Upper lobe of left lung (tissue), 6 donors: ENCODE data around the gene RNF146. TPM values are rescaled to one million over a fixed set of nuclear protein-coding genes. Genes with fewer than 3 reads are reported as not detected.
A peak's percentile ranks its signal among the peaks of the same experiment; 100 is the strongest.

Source experiments
- ATAC-seq, 2 donors: fragments of 200-7000 bp; cut with Tn5 transposase; one replicate each; pipeline ENCODE4 v1.9.1; 2022; ENCODE audit warnings: mild to moderate bottlenecking in 2 of 2, moderate library complexity in 2 of 2; ENCODE audit not compliant: low FRiP score in 2 of 2
- DNase-seq, 2 donors: peaks; one replicate each; pipeline ENCODE4 v3.0.0-alpha.2; 2019 to 2020
- H3K27ac ChIP-seq, 4 donors: fragments of 200-600 bp; sonication (generic); one replicate each; pipeline ENCODE4 v1.5.1; 2016 to 2019
- H3K27me3 ChIP-seq, 4 donors: fragments of 200-600 bp; sonication (generic); one replicate each; pipeline ENCODE4 v1.5.1; 2017 to 2019
- H3K36me3 ChIP-seq, 4 donors: fragments of 200-600 bp; sonication (generic); one replicate each; pipeline ENCODE4 v1.5.1; 2016 to 2019
- H3K4me1 ChIP-seq, 4 donors: fragments of 200-600 bp; sonication (generic); one replicate each; pipeline ENCODE4 v1.5.1; 2018 to 2019
- H3K4me3 ChIP-seq, 4 donors: fragments of 200-600 bp; sonication (generic); one replicate each; pipeline ENCODE4 v1.5.1; 2017 to 2019; ENCODE audit warnings: mild to moderate bottlenecking in 2 of 4, moderate library complexity in 1 of 4
- H3K9me3 ChIP-seq, 4 donors: fragments of 200-600 bp; sonication (generic); one replicate each; pipeline ENCODE4 v1.5.1; 2018 to 2019
- CTCF ChIP-seq, 6 experiments: fragments of 450-650 bp in 4 of 6; fragments of 200-600 bp in 2 of 6; sonication (generic) in 2 of 6; IDR thresholded peaks; one replicate each; pipeline ENCODE4 v1.5.1; 2016 to 2019; ENCODE audit warnings: antibody characterized with exemption in 6 of 6
- EP300 ChIP-seq, 4 donors: sonication (generic); formaldehyde crosslinking; IDR thresholded peaks; one replicate each; pipeline ENCODE4 v1.5.1; 2017; ENCODE audit warnings: antibody characterized with exemption in 4 of 4, control low read depth in 2 of 4
- POLR2A ChIP-seq, 4 donors: fragments of 450-650 bp; IDR thresholded peaks; one replicate each; pipeline ENCODE4 v1.5.1; 2016 to 2017; ENCODE audit warnings: antibody characterized with exemption in 4 of 4, mild to moderate bottlenecking in 2 of 4
- POLR2AphosphoS5 ChIP-seq, 2 donors: sonication (generic); formaldehyde crosslinking; IDR thresholded peaks; one replicate each; pipeline ENCODE4 v1.5.1; 2017; ENCODE audit warnings: antibody characterized with exemption in 2 of 2
- WGBS, 2 donors: methylation state at CpG; one replicate each; pipeline ENCODE4 v1.1.5; 2017 to 2018; 5-methylcytosine and 5-hydroxymethylcytosine counted together
- total RNA-seq, 6 donors: library from RNA; depleted of rRNA in 4 of 6; stranded (reverse); fragments of >200 nt in 4 of 6; gene quantifications; one replicate each; pipeline versions ENCODE4 v1.1.0 to v1.2.1, GENCODE V29; 2016 to 2021
- donor health status: DM: no; HTN: no; CAD: no; lungs with moderate emphysema.
- donor health status: DM: no; HTN: yes; CAD: no; lungs with severe emphysema.

Gene RNF146
- total RNA-seq, 6 donors from 2014 or later: 28.1 to 106 (median 53.0) TPM

- ATAC-seq (no peak), DNase-seq (no peak)
- Histone ChIP-seq H3K27ac (no peak overlapping the region), H3K4me3 (no peak overlapping the region), H3K4me1 (peaks cover 21 to 36% (median 31%) of the 10 kb centered on the region in 4 donors), H3K36me3 (peaks cover 0 to 3% (median 0%) of the 10 kb centered on the region in 4 donors), H3K9me3 (no peaks in the 10 kb centered on the region), H3K27me3 (no peaks in the 10 kb centered on the region)
- 52 to 55% methylated on average over 6 of the region's 6 CpGs for WGBS, 2 donors
- TF ChIP-seq CTCF (IDR thresholded peaks at IDR 0.05) (no peak), EP300 (IDR thresholded peaks at IDR 0.05) (no peak), POLR2A (IDR thresholded peaks at IDR 0.05) (no peak), POLR2AphosphoS5 (IDR thresholded peaks at IDR 0.05) (no peak)
These were observed 34.6 kb downstream of the RNF146 start for GRCh38 chr6:127301199-127301700.

GRCh38 chr6:127302728-127303660 lies 36.3 kb downstream of the RNF146 start:
- DNase-seq (no peak), ATAC-seq (peak; percentile 57 to 89)
- Histone ChIP-seq H3K4me3 (no peak overlapping the region), H3K27ac (no peak overlapping the region), H3K27me3 (no peaks in the 10 kb centered on the region), H3K36me3 (no peaks in the 10 kb centered on the region), H3K4me1 (peaks cover 21 to 36% (median 31%) of the 10 kb centered on the region in 4 donors), H3K9me3 (peaks cover 0 to under 1% (median 0%) of the 10 kb centered on the region in 4 donors)
- WGBS, 2 donors: 36 to 37% methylated on average over 6 of the region's 6 CpGs
- TF ChIP-seq CTCF (IDR thresholded peaks at IDR 0.05) (peak; percentile 43 to 71 (median 60)), POLR2A (IDR thresholded peaks at IDR 0.05) (no peak)

- ATAC-seq: peak in 1 of 2 donors; percentile 34
- H3K4me1 ChIP-seq: peaks cover 21 to 36% (median 31%) of the 10 kb centered on the region in 4 donors
- H3K36me3 ChIP-seq: no peaks in the 10 kb centered on the region
- no peak for DNase-seq
- peak overlapping the region in 1 of 4 donors; percentile 1 for H3K27ac ChIP-seq
- TF ChIP-seq POLR2A (IDR thresholded peaks at IDR 0.05) (no peak), POLR2AphosphoS5 (IDR thresholded peaks at IDR 0.05) (no peak), CTCF (IDR thresholded peaks at IDR 0.05) (no peak), EP300 (IDR thresholded peaks at IDR 0.05) (no peak)
- peaks cover 0 to 7% (median 0%) of the 10 kb centered on the region in 4 donors for H3K9me3 ChIP-seq
- H3K4me3 ChIP-seq: no peak overlapping the region
- WGBS, 2 donors: 88 to 98% methylated on average over 3 of the region's 3 CpGs
- H3K27me3 ChIP-seq: no peaks in the 10 kb centered on the region
These were observed 37.3 kb downstream of the RNF146 start for GRCh38 chr6:127303917-127304316.

- Histone ChIP-seq H3K4me3 (no peak overlapping the region), H3K9me3 (peaks cover 0 to 8% (median 0%) of the 10 kb centered on the region in 4 donors), H3K36me3 (peaks cover 0 to 4% (median 0%) of the 10 kb centered on the region in 4 donors), H3K27me3 (no peaks in the 10 kb centered on the region), H3K4me1 (peaks cover 21 to 29% (median 25%) of the 10 kb centered on the region in 4 donors), H3K27ac (no peak overlapping the region)
- ATAC-seq (no peak), DNase-seq (no peak)
- TF ChIP-seq POLR2A (IDR thresholded peaks at IDR 0.05): no peak
- TF ChIP-seq POLR2AphosphoS5 (IDR thresholded peaks at IDR 0.05): no peak
- no peak for TF ChIP-seq EP300 (IDR thresholded peaks at IDR 0.05)
- no peak for TF ChIP-seq CTCF (IDR thresholded peaks at IDR 0.05)
- WGBS, 2 donors: 97 to 100% methylated on average over 1 of the region's 1 CpG
These were observed 39.1 kb downstream of the RNF146 start for GRCh38 chr6:127305741-127306140.
